B cell (primary cell): ENCODE data around the gene TUNAR. TPM values are rescaled to one million over a fixed set of nuclear protein-coding genes. Genes with fewer than 3 reads are reported as not detected.

ENCODE experiments used
- ATAC-seq: fragments of 200-7000 bp; cut with Tn5 transposase; one replicate; pipeline ENCODE4 v1.10.0; 2021; ENCODE audit warnings: low read depth, mild to moderate bottlenecking, moderate number of reproducible peaks, moderate library complexity
- CTCF ChIA-PET: fragments of 350-600 bp; sonication (Branson Sonifier 250); formaldehyde crosslinking; loops from one replicate; lab custom pipeline; 2021; ENCODE audit warnings: antibody characterized with exemption, inconsistent platforms; lab: Charles Lee
- POLR2A ChIA-PET: fragments of 350-600 bp; sonication (Branson Sonifier 250); formaldehyde crosslinking; loops from one replicate; lab custom pipeline; 2021; ENCODE audit warnings: antibody characterized with exemption; lab: Charles Lee
- DNase-seq: peaks from one replicate; pipeline ENCODE4 v3.0.0; 2013
- H2AFZ ChIP-seq: 2 replicates; pipeline ENCODE4 v1.6.1; 2012; ENCODE audit warnings: mild to moderate bottlenecking, low read depth, low read length; ENCODE audit not compliant: insufficient read depth, poor library complexity, severe bottlenecking
- H3K27ac ChIP-seq, 2 donors: 1 replicate in 1 of 2; 2 replicates in 1 of 2; pipeline ENCODE4 v1.5.1; 2012 to 2013; ENCODE audit warnings: low read length in 2 of 2, mild to moderate bottlenecking in 2 of 2, moderate library complexity in 1 of 2
- H3K27me3 ChIP-seq, 4 experiments: fragments of 200-600 bp in 1 of 4; sonication (generic) in 1 of 4; replicated peaks in 1 of 4; 1 replicate in 2 of 4; 2 replicates in 2 of 4; pipeline versions ENCODE4 v1.6.1 to v1.7.0; 2013 to 2016; ENCODE audit warnings: low read length in 3 of 4, mild to moderate bottlenecking in 2 of 4, mixed read lengths in 1 of 4, moderate library complexity in 1 of 4; ENCODE audit not compliant: insufficient read depth in 4 of 4, control insufficient read depth in 3 of 4; ENCODE audit errors: control extremely low read depth in 1 of 4
- H3K36me3 ChIP-seq, 2 experiments: replicated peaks in 1 of 2; 1 replicate in 1 of 2; 2 replicates in 1 of 2; pipeline versions ENCODE4 v1.6.1 to v1.7.1; 2013; ENCODE audit warnings: low read length in 1 of 2; ENCODE audit not compliant: insufficient read depth in 2 of 2, control insufficient read depth in 1 of 2; ENCODE audit errors: control extremely low read depth in 1 of 2, extremely low read depth in 1 of 2
- H3K4me1 ChIP-seq, 2 donors: fragments of 200-600 bp in 1 of 2; sonication (generic) in 1 of 2; 1 replicate in 1 of 2; 2 replicates in 1 of 2; pipeline versions ENCODE4 v1.5.1 to v1.6.1; 2013 to 2017; ENCODE audit warnings: low read length in 2 of 2; ENCODE audit not compliant: control insufficient read depth in 2 of 2, insufficient read depth in 2 of 2
- H3K4me2 ChIP-seq: replicated peaks from 2 replicates; pipeline ENCODE3; 2012; ENCODE audit warnings: mild to moderate bottlenecking, low read depth, low read length; ENCODE audit not compliant: poor library complexity, severe bottlenecking
- H3K4me3 ChIP-seq, 5 experiments: fragments of 200-600 bp in 1 of 5; sonication (generic) in 1 of 5; 1 replicate in 3 of 5; 2 replicates in 2 of 5; pipeline versions ENCODE4 v1.5.1 to v1.7.0; 2011 to 2016; ENCODE audit warnings: low read length in 4 of 5, mild to moderate bottlenecking in 4 of 5, low read depth in 2 of 5, control low read depth in 1 of 5, moderate library complexity in 1 of 5; ENCODE audit not compliant: insufficient read depth in 1 of 5; ENCODE audit errors: control extremely low read depth in 1 of 5, extremely low read depth in 1 of 5
- H3K79me2 ChIP-seq: fragments of 200-600 bp; sonication (generic); one replicate; pipeline ENCODE4 v1.6.0; 2016; ENCODE audit warnings: low read length; ENCODE audit not compliant: control insufficient read depth, insufficient read depth
- H3K9ac ChIP-seq: fragments of 200-600 bp; sonication (generic); 2 replicates; pipeline ENCODE4 v1.6.1; 2017; ENCODE audit warnings: mild to moderate bottlenecking, low read length, moderate library complexity
- H3K9me3 ChIP-seq, 3 donors: one replicate each; pipeline versions ENCODE4 v1.6.1 to v1.7.1; 2013; ENCODE audit warnings: low read length in 2 of 3; ENCODE audit not compliant: control insufficient read depth in 2 of 3, insufficient read depth in 1 of 3; ENCODE audit errors: control extremely low read depth in 1 of 3
- H4K20me1 ChIP-seq: 2 replicates; pipeline ENCODE4 v1.6.0; 2012; ENCODE audit warnings: mild to moderate bottlenecking, low read length; ENCODE audit not compliant: insufficient read depth, control insufficient read depth, poor library complexity, severe bottlenecking
- H3K27ac Mint-ChIP-seq: one replicate; pipeline ENCODE4 v1.8.0; 2021; ENCODE audit warnings: mixed read lengths
- H3K27me3 Mint-ChIP-seq: one replicate; pipeline ENCODE4 v1.8.0; 2021; ENCODE audit warnings: mixed read lengths
- H3K4me1 Mint-ChIP-seq: one replicate; pipeline ENCODE4 v1.8.0; 2021; ENCODE audit warnings: mixed read lengths
- H3K4me3 Mint-ChIP-seq: one replicate; pipeline ENCODE4 v1.8.0; 2021; ENCODE audit warnings: mixed read lengths
- H3K9me3 Mint-ChIP-seq: one replicate; pipeline ENCODE4 v1.8.0; 2022; ENCODE audit warnings: mixed read lengths; ENCODE audit not compliant: insufficient read depth
- EZH2 ChIP-seq: IDR thresholded peaks from 2 replicates; pipeline ENCODE4 v1.6.1; 2012; ENCODE audit warnings: borderline replicate concordance, low read depth, mild to moderate bottlenecking, moderate library complexity, low read length; ENCODE audit not compliant: insufficient read depth, poor library complexity, severe bottlenecking
- WGBS: methylation state at CpG from one replicate; pipeline ENCODE4 v1.1.5; 2013; ENCODE audit warnings: missing lambda C conversion rate; ENCODE audit not compliant: insufficient coverage; 5-methylcytosine and 5-hydroxymethylcytosine counted together
- intact Hi-C: fragments of 100-400 bp; cut with micrococcal nuclease; formaldehyde crosslinking; loops from one replicate; pipeline ENCODE4 v1.10.0; 2022
- polyA plus RNA-seq: library from polyadenylated mRNA; depleted of rRNA; stranded (reverse); fragments of >200 nt; gene quantifications from 2 replicates; pipeline ENCODE4 v1.2.3, GENCODE V29; 2012
- total RNA-seq, 2 donors: library from RNA; stranded (reverse); fragments of 120-200 nt in 1 of 2; gene quantifications; 1 replicate in 1 of 2; 2 replicates in 1 of 2; pipeline versions ENCODE4 v1.2.3 to v1.2.4, GENCODE V29; 2013 to 2022
- TF ChIP-seq, protein P1 (sequence below): fragments of 200-600 bp; IDR thresholded peaks from one replicate; pipeline ENCODE4 v1.8.0; 2022; ENCODE audit warnings: antibody characterized with exemption, mild to moderate bottlenecking

Gene TUNAR
- total and polyA plus RNA-seq, 2 donors (not counting 1 experiment from before 2014, with no cell fraction given) = 0.48 to 0.81 TPM

DNA sequence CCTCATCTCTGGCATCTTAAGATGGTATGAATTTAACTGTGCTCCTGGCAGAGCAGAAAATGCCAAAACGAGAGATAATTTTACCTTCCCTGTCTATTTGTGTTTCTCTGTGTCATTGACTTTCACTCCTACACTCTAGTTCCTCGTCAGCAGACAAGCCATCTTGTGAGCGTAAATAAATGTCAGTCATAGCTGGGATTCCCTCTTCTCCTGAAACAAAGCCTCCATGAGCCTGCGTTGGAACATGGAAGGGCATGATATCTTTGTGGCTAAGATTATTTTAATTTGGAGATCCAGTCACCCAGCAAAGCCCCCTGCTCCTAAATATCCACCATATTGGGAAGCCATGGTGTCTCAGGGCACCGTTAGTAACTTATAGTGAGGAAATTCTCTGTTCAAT is 37.8 kb upstream of the TUNAR start:
- H3K36me3 ChIP-seq = no peaks in the 10 kb centered on the region
- no peak overlapping the region for H2AFZ ChIP-seq
- H3K9ac ChIP-seq = no peak overlapping the region
- H3K4me2 ChIP-seq = no peak overlapping the region
- no peak overlapping the region for H3K27ac Mint-ChIP-seq
- H3K27ac ChIP-seq = no peak overlapping the region
- H3K27me3 ChIP-seq = no peaks in the 10 kb centered on the region
- POLR2A ChIA-PET = no interaction called here
- TF ChIP-seq, protein P1, sequence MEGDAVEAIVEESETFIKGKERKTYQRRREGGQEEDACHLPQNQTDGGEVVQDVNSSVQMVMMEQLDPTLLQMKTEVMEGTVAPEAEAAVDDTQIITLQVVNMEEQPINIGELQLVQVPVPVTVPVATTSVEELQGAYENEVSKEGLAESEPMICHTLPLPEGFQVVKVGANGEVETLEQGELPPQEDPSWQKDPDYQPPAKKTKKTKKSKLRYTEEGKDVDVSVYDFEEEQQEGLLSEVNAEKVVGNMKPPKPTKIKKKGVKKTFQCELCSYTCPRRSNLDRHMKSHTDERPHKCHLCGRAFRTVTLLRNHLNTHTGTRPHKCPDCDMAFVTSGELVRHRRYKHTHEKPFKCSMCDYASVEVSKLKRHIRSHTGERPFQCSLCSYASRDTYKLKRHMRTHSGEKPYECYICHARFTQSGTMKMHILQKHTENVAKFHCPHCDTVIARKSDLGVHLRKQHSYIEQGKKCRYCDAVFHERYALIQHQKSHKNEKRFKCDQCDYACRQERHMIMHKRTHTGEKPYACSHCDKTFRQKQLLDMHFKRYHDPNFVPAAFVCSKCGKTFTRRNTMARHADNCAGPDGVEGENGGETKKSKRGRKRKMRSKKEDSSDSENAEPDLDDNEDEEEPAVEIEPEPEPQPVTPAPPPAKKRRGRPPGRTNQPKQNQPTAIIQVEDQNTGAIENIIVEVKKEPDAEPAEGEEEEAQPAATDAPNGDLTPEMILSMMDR = no peak
- no peak for TF ChIP-seq EZH2
- H3K9me3 ChIP-seq = peaks cover 0 to 5% (median 0%) of the 10 kb centered on the region in 3 donors
- no peaks in the 10 kb centered on the region for H4K20me1 ChIP-seq
- peaks cover 7 to 8% of the 10 kb centered on the region in 2 donors for H3K4me1 ChIP-seq
- ATAC-seq (no peak), DNase-seq (no peak)
- peaks cover 1% of the 10 kb centered on the region for H3K9me3 Mint-ChIP-seq
- no peak overlapping the region for H3K4me3 Mint-ChIP-seq
- H3K79me2 ChIP-seq = no peaks in the 10 kb centered on the region
- peaks cover 8% of the 10 kb centered on the region for H3K4me1 Mint-ChIP-seq
- WGBS = 73% methylated on average over 2 of the region's 5 CpGs
- intact Hi-C loops = no loop called here
- CTCF ChIA-PET = no interaction called here
- H3K27me3 Mint-ChIP-seq = no peaks in the 10 kb centered on the region
- no peak overlapping the region for H3K4me3 ChIP-seq

DNA sequence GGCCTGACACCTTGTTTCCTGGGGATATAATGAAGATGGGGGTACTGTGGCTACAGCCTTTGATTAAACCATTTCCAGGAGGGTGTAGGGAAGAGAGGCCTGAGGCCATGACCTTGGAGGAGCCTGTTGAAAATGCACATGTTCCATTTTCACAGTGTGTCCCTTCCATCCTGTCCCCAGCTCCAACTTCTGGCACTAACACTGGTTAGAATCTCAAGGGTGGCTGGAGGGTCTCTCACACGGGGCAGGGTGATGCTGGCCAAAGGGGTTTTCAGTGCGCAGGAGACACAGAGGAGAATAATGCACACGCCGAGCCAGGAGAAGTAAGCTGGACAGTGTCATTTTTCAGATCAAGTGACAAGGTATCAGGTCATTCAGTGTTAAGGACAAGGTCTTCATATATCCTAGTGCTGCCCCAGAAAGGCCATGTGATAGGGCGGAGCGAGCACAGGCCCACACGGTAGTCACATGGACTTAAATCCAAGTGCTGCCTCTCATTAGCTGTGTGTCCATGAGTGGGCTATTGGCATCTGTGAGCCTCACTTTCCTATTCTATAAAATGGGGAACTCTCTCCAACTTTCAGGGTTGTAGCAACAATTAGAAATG is 36.4 kb upstream of the TUNAR start:
- WGBS = 84% methylated on average over 7 of the region's 7 CpGs

More for the DNA sequence above, 36.4 kb upstream of the TUNAR start:
- Mint-ChIP-seq H3K27me3 (no peaks in the 10 kb centered on the region), H3K9me3 (peaks cover 1% of the 10 kb centered on the region), H3K27ac (no peak overlapping the region), H3K4me3 (no peak overlapping the region), H3K4me1 (peaks cover 4% of the 10 kb centered on the region)
- Histone ChIP-seq H4K20me1 (no peaks in the 10 kb centered on the region), H3K4me2 (no peak overlapping the region), H3K79me2 (no peaks in the 10 kb centered on the region), H3K27me3 (no peaks in the 10 kb centered on the region), H3K4me3 (no peak overlapping the region), H3K27ac (no peak overlapping the region), H3K4me1 (peaks cover 3% of the 10 kb centered on the region in 2 donors), H2AFZ (no peak overlapping the region), H3K9ac (no peak overlapping the region), H3K36me3 (no peaks in the 10 kb centered on the region), H3K9me3 (peaks cover 0 to 5% (median 0%) of the 10 kb centered on the region in 3 donors)
- TF ChIP-seq, protein P1 = no peak
- TF ChIP-seq EZH2 = no peak
- intact Hi-C loops = no loop called here
- DNase-seq = no peak
- ChIA-PET CTCF (no interaction called here), POLR2A (no interaction called here)
- no peak for ATAC-seq
